ENCODE results near the gene ACSM6.

Gene ACSM6

GRCh38 chr10:95247200-95247880, 53.3 kb downstream of the ACSM6 start:
- no peak for DNase-seq

DNA sequence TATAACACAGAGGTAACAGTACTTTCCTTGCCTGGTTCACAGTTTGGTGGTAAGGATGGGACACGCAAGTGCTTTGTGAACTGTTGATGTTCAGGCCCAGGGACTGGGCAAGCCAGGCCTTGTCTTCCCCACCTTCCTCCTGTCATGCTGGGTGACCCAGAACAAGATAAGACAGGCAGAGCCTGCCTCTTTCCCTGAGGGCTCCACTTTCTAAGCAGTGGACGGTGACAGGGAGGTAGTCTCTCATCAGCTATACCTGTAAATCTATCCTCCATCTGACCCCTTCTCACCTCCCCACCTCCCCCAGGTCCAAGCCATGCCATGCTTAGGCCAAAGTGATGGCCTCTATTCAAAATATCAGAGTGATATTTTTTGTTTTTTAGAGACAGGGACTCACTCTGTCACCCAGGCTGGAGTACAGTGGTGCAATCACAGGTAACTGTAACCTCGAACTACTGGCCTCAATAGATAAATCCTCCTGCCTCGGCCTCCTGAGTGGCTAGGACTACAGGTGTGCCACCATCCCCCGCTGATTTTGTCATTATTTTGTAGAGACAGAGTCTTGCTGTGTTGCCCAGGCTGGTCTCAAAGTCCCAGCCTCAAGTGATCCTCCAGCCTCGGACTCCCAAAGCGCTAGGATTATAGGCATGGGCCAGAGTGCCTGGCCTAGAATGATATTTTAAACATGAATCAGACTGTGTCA, 54.0 kb downstream of the ACSM6 start:
- DNase-seq: no peak

DNA sequence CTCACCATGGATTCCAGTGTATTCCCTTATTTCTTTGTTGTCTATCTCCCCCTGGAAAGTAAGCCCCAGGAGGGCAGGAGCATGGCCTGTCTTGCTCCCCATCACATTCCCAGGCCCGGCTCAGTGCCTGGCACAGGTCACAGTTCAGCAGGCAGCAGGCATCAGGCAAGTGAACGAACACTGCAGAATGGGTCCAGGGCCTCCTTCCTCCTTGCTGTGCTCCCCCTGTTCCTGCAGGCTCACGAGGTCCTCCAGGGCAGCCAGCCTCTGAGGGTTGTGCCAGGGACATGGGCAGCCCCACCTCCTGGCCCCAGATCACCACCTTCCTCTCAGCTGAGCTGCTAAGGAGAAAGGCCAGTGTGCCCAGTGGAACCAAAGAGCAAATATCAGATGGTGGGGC, 55.0 kb downstream of the ACSM6 start:
- no peak for DNase-seq

- no peak for DNase-seq
Observed at GRCh38 chr10:95249467-95249866, 55.4 kb downstream of the ACSM6 start.

- DNase-seq: no peak
Observed at GRCh38 chr10:95250856-95251255, 56.8 kb downstream of the ACSM6 start.

DNA sequence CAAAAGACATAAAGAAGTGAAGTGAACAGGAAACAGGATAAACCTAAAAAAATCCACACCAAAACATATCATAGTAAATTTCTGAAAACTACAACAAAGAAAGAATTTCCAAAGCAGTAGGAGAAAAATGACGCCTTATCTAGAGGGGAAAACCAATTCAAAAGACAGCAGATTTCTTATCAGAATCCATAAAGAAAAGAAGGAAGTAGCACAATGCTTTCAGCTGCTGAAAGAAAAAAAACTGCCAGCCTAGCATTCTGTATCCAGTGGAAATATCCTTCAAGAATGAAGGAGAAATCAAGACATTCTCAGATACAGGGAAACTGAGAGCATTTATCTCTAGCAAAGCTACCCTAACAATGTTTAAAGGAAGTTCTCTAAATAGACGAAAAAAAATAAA, 59.0 kb downstream of the ACSM6 start:
- DNase-seq: no peak

DNA sequence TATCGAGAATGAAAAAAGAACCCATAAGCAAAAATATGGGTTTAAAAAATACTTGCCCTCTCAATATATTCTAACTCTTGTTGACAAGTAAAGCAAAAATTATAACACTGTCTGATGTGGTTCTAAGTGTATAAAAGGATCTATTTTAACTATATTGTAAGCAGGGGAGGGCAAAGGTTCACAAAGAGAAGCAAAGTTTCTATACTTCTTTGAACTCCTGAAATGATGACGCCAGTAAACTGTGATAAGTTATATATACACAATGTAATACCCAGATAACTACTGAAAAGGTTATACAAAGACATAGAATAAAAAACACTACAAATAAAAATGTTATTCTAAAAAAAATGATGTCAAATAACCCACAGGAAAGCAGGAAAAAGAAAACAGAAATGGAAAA, 59.6 kb downstream of the ACSM6 start:
- no peak for DNase-seq

GRCh38 chr10:95254629-95255028, 60.6 kb downstream of the ACSM6 start:
- no peak for DNase-seq

- DNase-seq: no peak
Observed at GRCh38 chr10:95256268-95256667, 62.2 kb downstream of the ACSM6 start.

- DNase-seq: no peak
Observed at GRCh38 chr10:95257849-95258248, 63.8 kb downstream of the ACSM6 start.

GRCh38 chr10:95260397-95260881, 66.4 kb downstream of the ACSM6 start:
- DNase-seq: peak; percentile 84

GRCh38 chr10:95260909-95261552, 67.0 kb downstream of the ACSM6 start:
- DNase-seq: peak; percentile 56

- DNase-seq: no peak
Observed at GRCh38 chr10:95261926-95262325, 67.9 kb downstream of the ACSM6 start.

DNA sequence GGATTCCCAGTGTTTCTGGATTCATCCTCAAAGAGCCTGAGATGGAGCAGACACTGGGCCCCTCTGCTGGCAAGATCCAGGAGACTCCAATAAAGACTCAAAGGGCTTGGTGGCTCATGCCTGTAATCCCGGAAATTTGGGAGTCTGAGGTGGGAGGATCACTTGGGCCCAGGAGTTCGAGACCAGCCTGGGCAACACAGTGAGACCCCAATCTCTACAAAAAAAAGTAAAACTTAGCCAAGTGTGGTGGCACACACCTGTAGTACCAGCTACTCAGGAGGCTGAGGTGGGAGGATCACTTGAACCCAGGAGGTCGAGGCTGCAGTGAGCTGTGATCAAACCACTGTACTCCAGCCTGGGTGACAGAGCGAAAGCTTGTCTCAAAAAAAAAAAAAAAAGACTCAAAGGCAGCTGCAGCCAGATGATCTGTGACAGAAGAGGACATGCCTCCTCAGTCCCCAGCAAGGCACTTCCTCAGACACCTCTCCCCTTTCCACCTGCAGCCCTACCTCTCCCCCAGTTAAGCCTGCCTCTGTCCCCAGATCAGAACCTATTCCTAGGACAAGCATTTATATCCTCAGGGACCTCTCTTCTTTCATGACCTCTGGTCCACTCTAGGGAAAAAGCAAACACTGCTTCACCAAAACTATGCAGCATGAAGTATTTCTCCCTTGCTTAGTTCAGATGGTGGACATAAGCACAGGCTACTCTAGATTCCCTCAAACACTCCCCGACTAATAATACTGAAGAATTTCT, 68.9 kb downstream of the ACSM6 start:
- DNase-seq: no peak

- no peak for DNase-seq
Observed at GRCh38 chr10:95263864-95264226, 69.8 kb downstream of the ACSM6 start.

GRCh38 chr10:95264227-95265051, 70.4 kb downstream of the ACSM6 start:
- DNase-seq: no peak

- no peak for DNase-seq
Observed at GRCh38 chr10:95265572-95265971, 71.5 kb downstream of the ACSM6 start.

- peak; percentile 50 for DNase-seq
Observed at GRCh38 chr10:95266674-95267095, 72.6 kb downstream of the ACSM6 start.

DNA sequence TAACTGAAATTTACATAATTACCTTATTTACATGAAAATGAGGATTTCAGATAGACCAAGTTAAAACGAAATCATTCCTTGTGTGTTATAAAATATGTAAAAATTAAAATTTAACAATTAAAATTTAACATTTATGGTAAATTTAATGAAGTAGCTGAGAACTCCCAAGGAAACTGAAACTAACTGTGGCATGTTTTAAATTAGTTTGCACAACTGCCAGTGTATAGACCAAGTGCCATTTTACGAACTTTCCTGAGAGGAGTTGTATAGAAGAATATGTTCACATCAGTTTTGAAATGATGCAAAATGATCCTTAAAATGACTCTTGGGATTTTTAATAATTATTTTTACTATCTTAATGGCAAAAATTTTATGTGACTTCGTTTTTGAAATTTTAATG, 73.2 kb downstream of the ACSM6 start:
- DNase-seq: no peak

DNA sequence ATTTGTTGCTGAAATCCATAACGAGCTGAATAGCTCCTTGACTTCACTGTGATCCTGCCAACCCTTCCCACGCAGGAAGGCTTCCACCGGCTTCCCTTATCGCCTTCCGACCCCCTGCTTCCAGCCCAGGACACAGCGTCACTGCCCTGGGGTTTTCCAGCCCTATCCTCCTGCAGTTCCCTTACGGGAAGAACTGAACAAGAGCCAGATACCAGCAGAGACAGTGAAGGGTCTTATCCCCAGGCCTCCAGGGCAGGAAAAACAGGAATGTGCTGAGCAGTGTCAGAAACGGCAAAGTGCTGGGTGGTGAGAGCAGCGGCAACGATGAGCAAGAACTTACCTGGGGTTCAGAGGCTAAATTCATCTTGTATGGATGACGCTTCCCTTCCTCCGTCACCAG, 74.4 kb downstream of the ACSM6 start:
- no peak for DNase-seq

DNA sequence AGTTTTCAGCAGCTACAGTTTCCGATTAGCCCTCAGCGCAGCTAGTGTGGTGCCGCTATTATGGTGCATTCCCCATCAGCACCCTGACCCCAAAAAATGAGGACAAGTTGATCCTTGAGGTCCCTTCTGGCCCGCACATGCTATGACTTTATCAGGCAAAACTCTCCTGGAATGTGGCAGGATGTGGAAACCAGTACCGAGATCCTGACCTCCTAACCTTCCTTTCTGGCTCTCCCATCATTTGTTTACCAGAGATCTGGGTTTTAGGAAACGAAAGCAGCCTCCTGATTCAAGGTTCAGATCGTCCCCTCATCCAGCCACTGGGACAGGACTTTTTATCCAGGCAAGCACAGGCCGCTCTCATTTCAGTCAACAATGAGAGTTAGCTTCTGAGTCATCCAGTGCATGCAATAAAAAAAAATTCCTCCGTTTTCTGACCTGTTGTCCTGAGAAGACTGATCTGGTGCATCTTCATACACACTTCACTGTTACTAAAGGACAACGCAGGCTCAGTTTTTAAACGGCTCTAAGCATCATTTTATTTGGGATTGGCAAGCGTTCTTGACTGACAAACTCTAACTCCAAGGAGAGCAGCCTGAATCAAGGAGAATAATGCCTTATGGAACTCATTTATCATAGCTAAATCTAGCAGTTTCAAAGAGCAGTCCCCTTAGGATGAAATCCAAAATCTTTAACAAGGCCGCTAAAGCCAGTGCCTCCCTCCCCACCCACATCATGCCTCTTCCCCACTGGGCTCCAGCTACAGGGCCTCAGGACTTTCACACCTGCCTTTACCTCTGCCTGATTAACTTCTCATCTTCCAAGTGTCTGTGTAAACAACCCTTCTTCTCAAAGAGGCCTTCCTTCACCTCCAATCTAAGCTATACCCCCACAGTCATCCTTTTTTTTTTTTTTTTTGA, 79.6 kb downstream of the ACSM6 start:
- no peak for DNase-seq
